Ovary (tissue), 9 donors: ENCODE measurements around the gene DOCK2. TPM values are rescaled to one million over a fixed set of nuclear protein-coding genes. Genes with fewer than 3 reads are reported as not detected.
"Not testable (repeated sequence)": the region's sequence is repeated elsewhere in the genome, so short reads cannot be mapped to it uniquely, and the experiment has no call there.

Experiments used
- DNase-seq, 5 donors: peaks; one replicate each; pipeline ENCODE4 v3.0.0-alpha.2; 2019 to 2020
- H3K27ac ChIP-seq, 2 donors: fragments of 200-600 bp; one replicate each; pipeline versions ENCODE4 v1.5.1 to v1.8.0; 2019 to 2022
- H3K27me3 ChIP-seq: fragments of 200-600 bp; one replicate; pipeline ENCODE4 v1.8.0; 2022
- H3K36me3 ChIP-seq: fragments of 200-600 bp; sonication (generic); one replicate; pipeline ENCODE4 v1.5.1; 2019
- H3K4me1 ChIP-seq: one replicate; pipeline ENCODE4 v1.8.1; 2013; ENCODE audit warnings: mild to moderate bottlenecking, moderate library complexity; ENCODE audit not compliant: insufficient read depth
- H3K4me3 ChIP-seq: fragments of 200-600 bp; sonication (generic); one replicate; pipeline ENCODE4 v1.5.1; 2017
- H3K9me3 ChIP-seq, 2 donors: fragments of 200-600 bp in 1 of 2; sonication (generic) in 1 of 2; one replicate each; pipeline versions ENCODE4 v1.5.1 to v1.8.1; 2013 to 2019; ENCODE audit warnings: mild to moderate bottlenecking in 1 of 2, moderate library complexity in 1 of 2
- EP300 ChIP-seq: sonication (generic); formaldehyde crosslinking; IDR thresholded peaks from one replicate; pipeline ENCODE4 v1.6.1; 2017; ENCODE audit warnings: antibody characterized with exemption
- POLR2A ChIP-seq: fragments of 450-650 bp; IDR thresholded peaks from one replicate; pipeline ENCODE4 v1.6.1; 2017; ENCODE audit warnings: antibody characterized with exemption, mild to moderate bottlenecking, moderate library complexity
- WGBS, 3 donors: extraction: QIAGEN DNeasy Blood & Tissue Kit in 1 of 3; methylation state at CpG; one replicate each; pipeline versions ENCODE4 v1.1.5 to v1.1.7; 2013 to 2017; 5-methylcytosine and 5-hydroxymethylcytosine counted together
- intact Hi-C, 4 donors: fragments of 100-400 bp; cut with DNase I; formaldehyde crosslinking; loops; one replicate each; pipeline versions ENCODE4 v1.11.0 to v1.15.1; 2022 to 2023
- polyA plus RNA-seq, 2 donors: library from polyadenylated mRNA; stranded (reverse); fragments of 200-250 nt in 1 of 2; fragments of 350-450 nt in 1 of 2; fragmentation: Illumina TruSeq in 1 of 2; extraction: RNeasy Lipid Tissue Mini Kit (QIAGEN cat#74804) in 1 of 2; gene quantifications; one replicate each; pipeline ENCODE4 v1.2.3, GENCODE V29; 2013 to 2014
- total RNA-seq, 7 donors: library from RNA; depleted of rRNA in 2 of 7; stranded (reverse); fragments of >200 nt in 2 of 7; fragmentation: NEBNext Ultra II Directional in 3 of 7; extraction: Animal tissue kit (Norgen Biotek cat#: 25700) in 3 of 7; gene quantifications; one replicate each; pipeline versions ENCODE4 v1.1.0 to v1.2.4, GENCODE V29; 2016 to 2023
- TF ChIP-seq, protein P1 (sequence below), 3 donors: fragments of 450-650 bp in 2 of 3; fragments of 200-600 bp in 1 of 3; IDR thresholded peaks; one replicate each; pipeline versions ENCODE4 v1.5.1 to v1.8.0; 2016 to 2022; ENCODE audit warnings: antibody characterized with exemption in 3 of 3, mild to moderate bottlenecking in 1 of 3
- donor health status: DM: no; HTN: no; CAD: no; lungs with moderate emphysema.
- donor health status: DM: no; HTN: no; CAD: no.
- donor health status: Bipolar disorder and iron deficiency.
- donor health status: DM: yes; HTN: yes; CAD: no.
- donor health status: DM: no; HTN: no; CAD: no.
- donor health status: DM: yes; HTN: yes; CAD: no.

The DOCK2 gene
- total and polyA plus RNA-seq, 9 donors, result 1.3 to 10.2 (median 5.4) TPM

DNA sequence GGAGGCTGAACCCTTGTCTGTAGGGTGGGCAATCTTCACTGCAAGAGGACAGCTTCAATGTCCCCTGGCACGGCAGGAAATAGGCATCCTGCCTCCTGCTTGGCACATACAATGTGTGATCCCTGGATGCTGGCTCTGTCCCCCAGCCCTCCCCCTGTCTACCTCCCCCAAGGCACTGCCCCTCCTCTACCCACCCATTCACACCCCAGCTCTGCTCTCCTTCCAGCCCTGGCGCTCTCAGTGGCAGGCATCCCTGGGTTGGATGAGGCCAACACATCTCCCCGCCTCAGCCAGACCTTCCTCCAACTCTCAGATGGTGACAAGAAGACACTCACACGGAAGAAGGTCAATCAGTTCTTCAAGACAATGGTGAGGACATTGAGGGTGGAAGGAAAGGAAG is 444.5 kb downstream of the DOCK2 start:
- Histone ChIP-seq H3K27me3 (no peaks in the 10 kb centered on the region), H3K9me3 (no peaks in the 10 kb centered on the region), H3K4me1 (no peaks in the 10 kb centered on the region), H3K27ac (no peak overlapping the region), H3K4me3 (no peak overlapping the region), H3K36me3 (no peaks in the 10 kb centered on the region)
- 78 to 88% (median 84%) methylated on average over 4 of the region's 4 CpGs for WGBS, 3 donors
- no peak for DNase-seq
- intact Hi-C loops, result no loop called here
- TF ChIP-seq EP300 (no peak), POLR2A (no peak)
- TF ChIP-seq, protein P1, sequence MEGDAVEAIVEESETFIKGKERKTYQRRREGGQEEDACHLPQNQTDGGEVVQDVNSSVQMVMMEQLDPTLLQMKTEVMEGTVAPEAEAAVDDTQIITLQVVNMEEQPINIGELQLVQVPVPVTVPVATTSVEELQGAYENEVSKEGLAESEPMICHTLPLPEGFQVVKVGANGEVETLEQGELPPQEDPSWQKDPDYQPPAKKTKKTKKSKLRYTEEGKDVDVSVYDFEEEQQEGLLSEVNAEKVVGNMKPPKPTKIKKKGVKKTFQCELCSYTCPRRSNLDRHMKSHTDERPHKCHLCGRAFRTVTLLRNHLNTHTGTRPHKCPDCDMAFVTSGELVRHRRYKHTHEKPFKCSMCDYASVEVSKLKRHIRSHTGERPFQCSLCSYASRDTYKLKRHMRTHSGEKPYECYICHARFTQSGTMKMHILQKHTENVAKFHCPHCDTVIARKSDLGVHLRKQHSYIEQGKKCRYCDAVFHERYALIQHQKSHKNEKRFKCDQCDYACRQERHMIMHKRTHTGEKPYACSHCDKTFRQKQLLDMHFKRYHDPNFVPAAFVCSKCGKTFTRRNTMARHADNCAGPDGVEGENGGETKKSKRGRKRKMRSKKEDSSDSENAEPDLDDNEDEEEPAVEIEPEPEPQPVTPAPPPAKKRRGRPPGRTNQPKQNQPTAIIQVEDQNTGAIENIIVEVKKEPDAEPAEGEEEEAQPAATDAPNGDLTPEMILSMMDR (IDR thresholded peaks at IDR 0.05), result no peak

DNA sequence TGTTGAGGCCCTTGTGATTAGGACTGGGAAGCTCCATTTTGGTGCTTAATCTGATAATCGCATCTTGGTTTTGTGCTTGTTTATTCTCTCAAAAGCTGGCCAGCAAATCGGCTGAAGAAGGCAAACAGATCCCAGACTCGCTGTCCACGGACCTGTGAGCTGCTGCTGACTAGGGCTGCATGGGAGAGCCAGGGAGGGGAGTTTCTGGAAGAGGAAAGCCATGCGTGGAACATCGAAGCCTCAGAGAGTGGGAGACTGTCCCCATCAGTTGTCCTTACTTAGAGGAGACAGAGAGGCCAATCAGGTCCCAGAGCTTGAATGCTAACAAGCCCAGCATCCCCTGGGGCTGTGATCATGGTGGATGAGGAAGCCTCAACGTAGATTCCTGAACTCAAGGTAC is 445.6 kb downstream of the DOCK2 start:
- WGBS, 3 donors, result 84 to 90% (median 89%) methylated on average over 7 of the region's 7 CpGs
- no peak for TF ChIP-seq EP300
- no peaks in the 10 kb centered on the region for H3K9me3 ChIP-seq
- H3K4me3 ChIP-seq, result no peak overlapping the region
- no peaks in the 10 kb centered on the region for H3K36me3 ChIP-seq
- DNase-seq, result no peak
- H3K4me1 ChIP-seq, result no peaks in the 10 kb centered on the region
- intact Hi-C loops, result no loop called here
- no peak overlapping the region for H3K27ac ChIP-seq
- no peaks in the 10 kb centered on the region for H3K27me3 ChIP-seq

DNA sequence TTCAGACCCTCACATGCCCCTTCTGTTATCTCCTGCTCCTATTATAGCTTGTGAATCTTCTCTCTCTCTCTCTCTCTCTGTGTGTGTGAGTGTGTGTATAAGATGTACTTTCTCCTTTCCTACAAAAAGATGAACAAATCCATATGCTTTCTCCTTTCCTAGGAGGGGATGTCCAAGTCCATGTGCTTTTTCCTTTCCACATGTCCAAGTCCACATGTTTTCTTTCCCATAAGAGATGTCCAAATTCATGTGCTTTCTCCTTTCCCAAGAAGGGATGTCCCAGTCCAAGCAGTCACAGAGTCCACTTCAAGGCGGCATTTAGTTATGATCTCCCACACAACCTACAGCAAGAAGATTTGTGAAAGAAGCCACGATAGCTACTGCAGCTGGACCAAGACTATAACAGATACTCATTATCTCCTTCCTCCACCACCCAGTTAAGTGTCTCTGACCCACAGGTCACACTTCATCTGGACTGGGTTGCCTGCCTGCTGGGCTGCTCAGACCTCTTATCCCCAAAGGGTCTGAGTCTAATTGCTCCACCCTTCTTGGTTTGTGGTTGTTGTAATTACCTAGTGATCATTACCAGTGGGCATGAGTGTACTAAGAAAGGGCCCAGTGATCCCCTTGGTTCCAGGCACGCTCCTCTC is 450.2 kb downstream of the DOCK2 start:
- WGBS, 3 donors, result 62 to 74% (median 70%) methylated on average over 3 of the region's 3 CpGs
- Histone ChIP-seq H3K4me1 (no peaks in the 10 kb centered on the region), H3K27ac (no peak overlapping the region), H3K27me3 (no peaks in the 10 kb centered on the region), H3K36me3 (no peaks in the 10 kb centered on the region), H3K4me3 (no peak overlapping the region), H3K9me3 (no peaks in the 10 kb centered on the region)
- TF ChIP-seq, protein P1 (IDR thresholded peaks at IDR 0.05), result no peak
- TF ChIP-seq EP300 (no peak), POLR2A (no peak)
- DNase-seq, result no peak
- intact Hi-C loops, result no loop called here

DNA sequence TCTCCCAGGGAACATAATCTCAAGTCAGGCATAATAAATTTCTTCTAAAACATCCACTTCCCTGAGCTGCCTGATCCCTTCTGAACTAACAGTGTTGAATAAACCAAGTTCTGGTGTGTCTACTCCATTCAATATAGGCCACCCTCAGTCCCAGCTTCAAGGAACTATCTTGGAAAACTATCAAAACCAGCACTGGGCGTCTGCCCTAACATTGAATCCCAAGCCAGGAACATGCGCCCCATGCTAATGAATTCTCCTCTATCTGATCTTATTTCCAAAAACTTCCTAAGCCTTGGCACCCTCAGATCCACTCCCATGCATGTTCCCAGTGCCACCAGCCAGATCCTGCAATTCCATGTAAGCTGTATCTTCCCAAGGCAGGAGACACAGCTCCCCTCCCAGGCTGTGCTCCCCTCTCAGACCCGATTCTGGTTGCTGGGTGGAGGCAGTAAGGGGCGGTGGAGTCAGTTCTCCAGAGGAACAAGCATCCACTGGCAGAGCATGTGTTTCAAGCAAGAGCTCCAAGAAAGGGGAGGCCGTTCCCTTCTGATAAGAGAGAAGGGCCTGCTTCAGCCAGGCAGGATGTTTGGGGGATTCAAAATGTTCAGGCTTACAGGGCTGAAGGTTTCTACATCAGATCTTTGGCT is 455.5 kb downstream of the DOCK2 start:
- H3K4me1 ChIP-seq, result no peaks in the 10 kb centered on the region
- no peak for TF ChIP-seq EP300
- TF ChIP-seq, protein P1 (IDR thresholded peaks at IDR 0.05), result no peak
- TF ChIP-seq POLR2A, result no peak
- WGBS, 3 donors, result 36 to 40% (median 40%) methylated on average over 5 of the region's 5 CpGs
- no peak overlapping the region for H3K27ac ChIP-seq
- no peak for DNase-seq
- no peak overlapping the region for H3K4me3 ChIP-seq
- no peaks in the 10 kb centered on the region for H3K36me3 ChIP-seq
- no peaks in the 10 kb centered on the region for H3K27me3 ChIP-seq
- no peaks in the 10 kb centered on the region for H3K9me3 ChIP-seq
- intact Hi-C loops, result loop anchor here in 1 of 4 donors (10.0 kb wide), 1 partner anchor 322 kb away; no protein-coding TSS in a partner anchor

DNA sequence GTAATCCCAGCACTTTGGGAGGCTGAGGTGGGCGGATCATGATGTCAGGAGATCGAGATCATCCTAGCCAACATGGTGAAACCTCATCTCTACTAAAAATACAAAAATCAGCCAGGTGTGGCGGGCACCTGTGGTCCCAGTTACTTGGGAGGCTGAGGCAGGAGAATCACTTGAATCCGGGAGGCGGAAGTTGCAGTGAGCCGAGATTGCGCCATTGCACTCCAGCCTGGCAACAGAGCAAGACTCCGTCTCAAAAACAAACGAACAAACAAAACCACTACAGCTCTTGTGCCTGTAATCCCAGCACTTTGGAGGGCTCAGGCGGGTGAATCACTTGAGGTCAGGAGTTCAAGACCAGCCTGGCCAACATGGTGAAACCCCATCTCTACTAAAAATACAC is 457.3 kb downstream of the DOCK2 start:
- not testable (repeated sequence) for DNase-seq, H3K4me1 ChIP-seq, H3K27ac ChIP-seq, H3K4me3 ChIP-seq, H3K9me3 ChIP-seq, H3K36me3 ChIP-seq, H3K27me3 ChIP-seq
- intact Hi-C loops, result loop anchor here in 1 of 4 donors (10.0 kb wide), 1 partner anchor 320 kb away; no protein-coding TSS in a partner anchor
- 90 to 94% (median 90%) methylated on average over 10 of the region's 10 CpGs for WGBS, 3 donors
